GM12865 (cell line): ENCODE measurements around the gene SH2D6.
"Not testable (repeated sequence)": the region's sequence is repeated elsewhere in the genome, so short reads cannot be mapped to it uniquely, and the experiment has no call there.

Experiments used
- DNase-seq: peaks from one replicate; pipeline ENCODE4 v3.0.0; 2010; ENCODE audit warnings: low read depth
- H3K4me3 ChIP-seq: 2 replicates; pipeline ENCODE4 v1.5.1; 2011; ENCODE audit warnings: mild to moderate bottlenecking, low read depth, low read length, control low read depth
- CTCF ChIP-seq: IDR thresholded peaks from 2 replicates; pipeline ENCODE4 v1.5.1; 2011; ENCODE audit warnings: low read length, control low read depth, low read depth, inconsistent platforms; ENCODE audit not compliant: insufficient read depth; ENCODE audit errors: missing control alignments

SH2D6 gene

GRCh38 chr2:85475799-85476490 lies 57.4 kb downstream of the SH2D6 start:
- no peak overlapping the region for H3K4me3 ChIP-seq
- no peak for TF ChIP-seq CTCF
- DNase-seq = no peak

GRCh38 chr2:85476624-85477023 lies 58.1 kb downstream of the SH2D6 start:
- no peak for TF ChIP-seq CTCF
- DNase-seq = no peak
- no peak overlapping the region for H3K4me3 ChIP-seq

- no peak for DNase-seq
- no peak overlapping the region for H3K4me3 ChIP-seq
- no peak for TF ChIP-seq CTCF
These were observed 59.4 kb downstream of the SH2D6 start for GRCh38 chr2:85477884-85478283.

- TF ChIP-seq CTCF = no peak
- H3K4me3 ChIP-seq = no peak overlapping the region
- no peak for DNase-seq
These were observed 63.6 kb downstream of the SH2D6 start for GRCh38 chr2:85481818-85482777.

- not testable (repeated sequence) for H3K4me3 ChIP-seq, DNase-seq
These were observed 66.1 kb downstream of the SH2D6 start for GRCh38 chr2:85484615-85485014.

GRCh38 chr2:85485815-85486214 lies 67.3 kb downstream of the SH2D6 start:
- no peak overlapping the region for H3K4me3 ChIP-seq
- no peak for DNase-seq
- TF ChIP-seq CTCF = no peak
